H9 (cell line): ENCODE measurements around the gene C9orf43. TPM values are rescaled to one million over a fixed set of nuclear protein-coding genes. Genes with fewer than 3 reads are reported as not detected.

ENCODE experiments used
- DNase-seq: peaks from one replicate; pipeline ENCODE4 v3.0.0-alpha.2; 2017
- H2AFZ ChIP-seq: one replicate; pipeline ENCODE4 v1.6.1; 2013; ENCODE audit warnings: mild to moderate bottlenecking, low read length, control low read depth, moderate library complexity
- H2AK5ac ChIP-seq: 2 replicates; pipeline ENCODE4 v1.6.1; 2013; ENCODE audit warnings: low read length, control low read depth, mixed read lengths; ENCODE audit not compliant: insufficient read length
- H2BK120ac ChIP-seq: one replicate; pipeline ENCODE4 v1.6.1; 2013; ENCODE audit warnings: low read depth, mild to moderate bottlenecking, low read length, control low read depth, inconsistent platforms; ENCODE audit not compliant: poor library complexity, severe bottlenecking
- H2BK12ac ChIP-seq: 2 replicates; pipeline ENCODE4 v1.6.1; 2013; ENCODE audit warnings: low read length, control low read depth, mixed read lengths, low read depth; ENCODE audit not compliant: insufficient read length
- H2BK15ac ChIP-seq: 2 replicates; pipeline ENCODE4 v1.6.1; 2013; ENCODE audit warnings: low read depth, low read length, control low read depth
- H2BK20ac ChIP-seq: one replicate; pipeline ENCODE4 v1.6.1; 2013; ENCODE audit warnings: low read depth, mild to moderate bottlenecking, low read length, control low read depth, inconsistent platforms; ENCODE audit not compliant: poor library complexity, severe bottlenecking
- H2BK5ac ChIP-seq: 2 replicates; pipeline ENCODE4 v1.6.1; 2013; ENCODE audit warnings: low read length, control low read depth, mixed read lengths; ENCODE audit not compliant: insufficient read length
- H3K14ac ChIP-seq: 2 replicates; pipeline ENCODE4 v1.6.1; 2013; ENCODE audit warnings: low read length, control low read depth; ENCODE audit not compliant: insufficient read depth
- H3K18ac ChIP-seq: 2 replicates; pipeline ENCODE4 v1.6.1; 2013; ENCODE audit warnings: low read depth, mild to moderate bottlenecking, mixed read lengths, low read length, control low read depth; ENCODE audit not compliant: insufficient read length
- H3K23ac ChIP-seq: 2 replicates; pipeline ENCODE4 v1.6.1; 2013; ENCODE audit warnings: low read length, control low read depth, mixed read lengths, low read depth; ENCODE audit not compliant: insufficient read length
- H3K23me2 ChIP-seq: 2 replicates; pipeline ENCODE4 v1.6.1; 2013; ENCODE audit warnings: low read depth, mild to moderate bottlenecking, mixed read lengths, low read length, control low read depth; ENCODE audit not compliant: insufficient read length, poor library complexity, severe bottlenecking
- H3K27ac ChIP-seq: 2 replicates; pipeline ENCODE4 v1.5.1; 2013; ENCODE audit warnings: low read length, control low read depth, mixed read lengths, low read depth; ENCODE audit not compliant: insufficient read length
- H3K27me3 ChIP-seq: 2 replicates; pipeline ENCODE4 v1.6.1; 2013; ENCODE audit warnings: low read length, control low read depth, inconsistent platforms; ENCODE audit not compliant: insufficient read depth
- H3K4ac ChIP-seq: 2 replicates; pipeline ENCODE4 v1.6.1; 2013; ENCODE audit warnings: low read depth, mild to moderate bottlenecking, control low read depth, inconsistent platforms, low read length, moderate library complexity
- H3K4me1 ChIP-seq: 2 replicates; pipeline ENCODE4 v1.6.1; 2013; ENCODE audit warnings: low read length, control low read depth, inconsistent platforms; ENCODE audit not compliant: insufficient read depth
- H3K4me2 ChIP-seq: 2 replicates; pipeline ENCODE4 v1.6.1; 2013; ENCODE audit warnings: low read length, control low read depth, mixed read lengths; ENCODE audit not compliant: insufficient read length, insufficient read depth
- H3K56ac ChIP-seq: 2 replicates; pipeline ENCODE4 v1.6.1; 2013; ENCODE audit warnings: low read depth, mild to moderate bottlenecking, mixed read lengths, low read length, control low read depth; ENCODE audit not compliant: insufficient read length
- H3K79me1 ChIP-seq: 2 replicates; pipeline ENCODE4 v1.6.1; 2013; ENCODE audit warnings: low read depth, mild to moderate bottlenecking, moderate library complexity, low read length, control low read depth, inconsistent platforms; ENCODE audit not compliant: insufficient read depth, poor library complexity, severe bottlenecking
- H3K79me2 ChIP-seq: 2 replicates; pipeline ENCODE4 v1.6.1; 2013; ENCODE audit warnings: low read length, control low read depth, inconsistent platforms; ENCODE audit not compliant: insufficient read depth
- H3K9ac ChIP-seq: 2 replicates; pipeline ENCODE4 v1.6.1; 2013; ENCODE audit warnings: low read length, control low read depth, mixed read lengths; ENCODE audit not compliant: insufficient read length; ENCODE audit errors: extremely low read depth
- H3K9me3 ChIP-seq: one replicate; pipeline ENCODE4 v1.6.1; 2013; ENCODE audit warnings: low read depth, low read length, inconsistent platforms; ENCODE audit not compliant: control insufficient read depth
- H3T11ph ChIP-seq: one replicate; pipeline ENCODE4 v1.6.1; 2013; ENCODE audit warnings: mild to moderate bottlenecking, low read length, control low read depth, inconsistent platforms
- H4K20me1 ChIP-seq: one replicate; pipeline ENCODE4 v1.6.1; 2013; ENCODE audit not compliant: control insufficient read depth, insufficient read length, insufficient read depth
- H4K5ac ChIP-seq: 2 replicates; pipeline ENCODE4 v1.6.1; 2013; ENCODE audit warnings: low read depth, mild to moderate bottlenecking, mixed read lengths, low read length, control low read depth; ENCODE audit not compliant: insufficient read length
- H4K8ac ChIP-seq: replicated peaks from 2 replicates; pipeline ENCODE4 v1.6.1; 2013; ENCODE audit warnings: low read length, control low read depth, mixed read lengths, low read depth; ENCODE audit not compliant: insufficient read length
- H4K91ac ChIP-seq: 2 replicates; pipeline ENCODE4 v1.6.1; 2013; ENCODE audit warnings: low read depth, mild to moderate bottlenecking, moderate library complexity, mixed read lengths, low read length, control low read depth; ENCODE audit not compliant: insufficient read length
- H3K27ac Mint-ChIP-seq, 3 experiments: 2 replicates in 2 of 3; 3 replicates in 1 of 3; pipeline ENCODE4 v1.8.0; 2020 to 2021; ENCODE audit warnings: mixed read lengths in 3 of 3, mild to moderate bottlenecking in 1 of 3, moderate library complexity in 1 of 3
- H3K27me3 Mint-ChIP-seq: 2 replicates; pipeline ENCODE4 v1.8.0; 2021; ENCODE audit warnings: low read depth, mild to moderate bottlenecking, moderate library complexity, mixed read lengths
- H3K36me3 Mint-ChIP-seq, 3 experiments: 2 replicates in 2 of 3; 3 replicates in 1 of 3; pipeline ENCODE4 v1.8.0; 2020 to 2021; ENCODE audit warnings: low read depth in 3 of 3, mixed read lengths in 3 of 3; ENCODE audit not compliant: insufficient read depth in 1 of 3
- H3K4me1 Mint-ChIP-seq, 2 experiments: 2 replicates each; pipeline ENCODE4 v1.8.0; 2020; ENCODE audit warnings: mixed read lengths in 2 of 2
- H3K4me3 Mint-ChIP-seq, 2 experiments: 2 replicates in 1 of 2; 3 replicates in 1 of 2; pipeline ENCODE4 v1.8.0; 2020 to 2021; ENCODE audit warnings: mild to moderate bottlenecking in 2 of 2, mixed read lengths in 2 of 2, moderate library complexity in 1 of 2
- H3K9me3 Mint-ChIP-seq, 2 experiments: 2 replicates in 1 of 2; 3 replicates in 1 of 2; pipeline ENCODE4 v1.8.0; 2020; ENCODE audit warnings: mild to moderate bottlenecking in 2 of 2, mixed read lengths in 2 of 2, moderate library complexity in 1 of 2
- WGBS: extraction: QIAGEN DNeasy Blood & Tissue Kit; methylation state at CpG from one replicate; pipeline ENCODE4 v1.1.7; 2013; ENCODE audit warnings: missing lambda C conversion rate, low lambda C conversion rate, mixed read lengths; ENCODE audit not compliant: insufficient read length; ENCODE audit errors: extremely low coverage; 5-methylcytosine and 5-hydroxymethylcytosine counted together
- total RNA-seq: library from RNA; stranded (reverse); gene quantifications from 2 replicates; pipeline ENCODE4 v1.2.1, GENCODE V29; 2021
- TF ChIP-seq, protein P1 (sequence below): fragments of 200-600 bp; sonication (generic); conservative IDR thresholded peaks from 3 replicates; pipeline ENCODE4 v1.8.0; 2021; ENCODE audit warnings: antibody characterized with exemption, mild to moderate bottlenecking

The C9orf43 gene
- total RNA-seq, 1 experiment from 2014 or later = 0.57 TPM

DNA sequence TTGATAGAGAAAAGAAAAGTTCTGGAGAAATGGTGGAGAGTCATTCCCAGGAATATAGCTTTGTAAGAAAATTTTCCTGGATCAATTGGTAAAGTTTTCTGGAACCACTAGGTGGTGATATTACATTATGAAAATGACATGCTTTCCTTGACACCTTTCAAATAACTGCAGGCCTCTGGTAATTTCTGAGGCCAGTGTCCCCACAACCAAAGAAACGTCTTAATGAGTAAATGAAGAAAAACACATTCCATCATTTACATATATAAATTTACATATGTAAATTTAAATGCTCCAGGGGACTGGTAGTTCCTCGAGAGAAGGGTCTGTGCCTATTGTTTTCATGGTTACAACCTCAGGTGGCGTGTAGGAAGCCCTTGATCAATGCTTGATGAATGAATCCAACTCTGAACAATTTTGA is 35.8 kb downstream of the C9orf43 start:
- H3K27ac ChIP-seq = no peak overlapping the region
- H3K9me3 ChIP-seq = no peaks in the 10 kb centered on the region
- H3K9me3 Mint-ChIP-seq = no peaks in the 10 kb centered on the region
- H3T11ph ChIP-seq = no peak overlapping the region
- H4K20me1 ChIP-seq = no peaks in the 10 kb centered on the region
- H3K9ac ChIP-seq = no peak overlapping the region
- H3K4me3 Mint-ChIP-seq = no peak overlapping the region
- H2AK5ac ChIP-seq = no peak overlapping the region
- no peaks in the 10 kb centered on the region for H3K23me2 ChIP-seq
- H3K27me3 ChIP-seq = no peaks in the 10 kb centered on the region
- TF ChIP-seq, protein P1, sequence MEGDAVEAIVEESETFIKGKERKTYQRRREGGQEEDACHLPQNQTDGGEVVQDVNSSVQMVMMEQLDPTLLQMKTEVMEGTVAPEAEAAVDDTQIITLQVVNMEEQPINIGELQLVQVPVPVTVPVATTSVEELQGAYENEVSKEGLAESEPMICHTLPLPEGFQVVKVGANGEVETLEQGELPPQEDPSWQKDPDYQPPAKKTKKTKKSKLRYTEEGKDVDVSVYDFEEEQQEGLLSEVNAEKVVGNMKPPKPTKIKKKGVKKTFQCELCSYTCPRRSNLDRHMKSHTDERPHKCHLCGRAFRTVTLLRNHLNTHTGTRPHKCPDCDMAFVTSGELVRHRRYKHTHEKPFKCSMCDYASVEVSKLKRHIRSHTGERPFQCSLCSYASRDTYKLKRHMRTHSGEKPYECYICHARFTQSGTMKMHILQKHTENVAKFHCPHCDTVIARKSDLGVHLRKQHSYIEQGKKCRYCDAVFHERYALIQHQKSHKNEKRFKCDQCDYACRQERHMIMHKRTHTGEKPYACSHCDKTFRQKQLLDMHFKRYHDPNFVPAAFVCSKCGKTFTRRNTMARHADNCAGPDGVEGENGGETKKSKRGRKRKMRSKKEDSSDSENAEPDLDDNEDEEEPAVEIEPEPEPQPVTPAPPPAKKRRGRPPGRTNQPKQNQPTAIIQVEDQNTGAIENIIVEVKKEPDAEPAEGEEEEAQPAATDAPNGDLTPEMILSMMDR = peak; percentile 79
- H2BK15ac ChIP-seq = no peak overlapping the region
- no peak overlapping the region for H2BK5ac ChIP-seq
- no peaks in the 10 kb centered on the region for H3K79me2 ChIP-seq
- WGBS = no CpG with 5 or more reads among the region's 3 CpGs
- no peak overlapping the region for H2BK12ac ChIP-seq
- H2AFZ ChIP-seq = no peak overlapping the region
- H3K4me1 Mint-ChIP-seq = peaks cover 7% of the 10 kb centered on the region in 2 experiments
- H3K27me3 Mint-ChIP-seq = no peaks in the 10 kb centered on the region
- H3K79me1 ChIP-seq = no peaks in the 10 kb centered on the region
- H2BK120ac ChIP-seq = no peak overlapping the region
- H3K4ac ChIP-seq = no peak overlapping the region
- no peak overlapping the region; a peak in 1 of 7 replicates for H3K27ac Mint-ChIP-seq
- H3K4me1 ChIP-seq = no peaks in the 10 kb centered on the region; the same call in 1 of the 2 replicates
- no peak overlapping the region for H3K14ac ChIP-seq
- no peak overlapping the region for H3K56ac ChIP-seq
- H4K8ac ChIP-seq = no peak overlapping the region
- no peak for DNase-seq
- no peaks in the 10 kb centered on the region for H3K36me3 Mint-ChIP-seq
- no peak overlapping the region for H4K91ac ChIP-seq
- no peak overlapping the region for H3K4me2 ChIP-seq
- H4K5ac ChIP-seq = no peak overlapping the region
- H2BK20ac ChIP-seq = no peak overlapping the region
- H3K23ac ChIP-seq = no peak overlapping the region
- H3K18ac ChIP-seq = no peak overlapping the region
